GM23248 (cell line): ENCODE data around the gene OTOP1.
"Not testable (repeated sequence)": the region's sequence is repeated elsewhere in the genome, so short reads cannot be mapped to it uniquely, and the experiment has no call there.

Source experiments
- EZH2 ChIP-seq: fragments of 200-600 bp; sonication (generic); IDR thresholded peaks from 2 replicates; pipeline ENCODE4 v1.6.1; 2018; ENCODE audit warnings: antibody characterized with exemption, mild to moderate bottlenecking; ENCODE audit not compliant: insufficient read depth, poor library complexity, severe bottlenecking
- EZH2phosphoT487 ChIP-seq: fragments of 200-600 bp; sonication (generic); IDR thresholded peaks from 2 replicates; pipeline ENCODE4 v1.6.1; 2018; ENCODE audit warnings: antibody characterized with exemption, moderate library complexity, mild to moderate bottlenecking, low read depth; ENCODE audit not compliant: insufficient read depth

DNA sequence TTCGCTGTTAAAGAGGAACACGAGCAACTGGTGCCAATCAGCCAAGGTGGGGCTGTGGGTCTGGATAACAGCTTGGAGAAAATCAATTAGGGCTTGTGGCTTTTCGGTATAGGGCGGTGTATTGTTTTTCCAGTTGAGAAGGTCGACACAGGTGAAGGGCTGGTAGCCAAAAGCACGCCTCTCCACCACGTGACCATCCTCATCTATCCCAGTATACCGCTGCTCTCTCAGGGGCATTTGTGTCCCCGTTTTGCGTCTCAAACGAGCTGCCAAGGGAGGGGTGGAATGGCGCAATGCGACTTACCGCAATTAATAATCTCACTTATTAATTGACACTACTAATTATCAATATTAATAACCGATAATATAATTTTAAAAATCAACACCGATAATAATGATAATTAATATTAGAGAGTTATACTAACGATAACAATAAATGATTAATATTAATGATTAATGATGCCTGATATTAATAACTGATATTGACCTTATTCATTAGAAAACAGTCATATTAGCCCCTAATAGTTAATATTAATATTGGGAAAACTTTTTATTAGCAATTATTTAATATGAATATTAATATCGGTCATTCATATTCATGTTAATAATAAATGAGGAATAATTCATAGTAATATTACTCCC, 62.1 kb downstream of the OTOP1 start:
- TF ChIP-seq EZH2phosphoT487, EZH2: not testable (repeated sequence)
